ENCODE results near the gene CACNB4. TPM values are rescaled to one million over a fixed set of nuclear protein-coding genes. Genes with fewer than 3 reads are reported as not detected.
"Not testable (repeated sequence)": the region's sequence is repeated elsewhere in the genome, so short reads cannot be mapped to it uniquely, and the experiment has no call there.

CACNB4 gene
- total RNA-seq, 1 experiment from 2014 or later, result 0.19 TPM

GRCh38 chr2:152022090-152022489, 76.8 kb downstream of the CACNB4 start:
- Histone ChIP-seq H3K27ac (ENCODE audit: low read depth, low read length, poor library complexity, severe bottlenecking) (no peak overlapping the region), H3K4me1 (ENCODE audit: insufficient read depth, low read length, poor library complexity, severe bottlenecking) (peaks cover 10% of the 10 kb centered on the region), H3K4me3 (ENCODE audit: low read depth, low read length, poor library complexity, severe bottlenecking) (no peak overlapping the region), H3K9me3 (ENCODE audit: low read depth, low read length, poor library complexity, severe bottlenecking) (no peaks in the 10 kb centered on the region), H3K27me3 (replicated peaks; ENCODE audit: insufficient read depth, low read depth, low read length, poor library complexity) (no peaks in the 10 kb centered on the region), H3K36me3 (ENCODE audit: insufficient read depth, low read length, poor library complexity, severe bottlenecking) (no peaks in the 10 kb centered on the region)
- TF ChIP-seq EZH2 (IDR thresholded peaks at IDR 0.05; ENCODE audit: borderline replicate concordance, low read depth, low read length, poor library complexity, severe bottlenecking) (no peak), CTCF (conservative IDR thresholded peaks at IDR 0.05; ENCODE audit: low read depth, low read length) (no peak)
- no peak for DNase-seq (ENCODE audit: low spot score)
- ChIA-PET POLR2A (ENCODE audit: low non-redundant PET) (no interaction called here), CTCF (no interaction called here)
- no TSS peak for BruUV-seq (replicated peaks)
- intact Hi-C loops (cut with micrococcal nuclease; ENCODE audit: unreplicated experiment), result loop anchor here (10.0 kb wide), 1 partner anchor 547 kb away; no protein-coding TSS in a partner anchor

GRCh38 chr2:152021001-152021400, 77.8 kb downstream of the CACNB4 start:
- CTCF ChIA-PET; H3K4me1 ChIP-seq (ENCODE audit: insufficient read depth, low read length, poor library complexity, severe bottlenecking); BruUV-seq (replicated peaks); POLR2A ChIA-PET (ENCODE audit: low non-redundant PET); H3K27me3 ChIP-seq (replicated peaks; ENCODE audit: insufficient read depth, low read depth, low read length, poor library complexity); DNase-seq (ENCODE audit: low spot score); H3K4me3 ChIP-seq (ENCODE audit: low read depth, low read length, poor library complexity, severe bottlenecking); H3K36me3 ChIP-seq (ENCODE audit: insufficient read depth, low read length, poor library complexity, severe bottlenecking); H3K9me3 ChIP-seq (ENCODE audit: low read depth, low read length, poor library complexity, severe bottlenecking); H3K27ac ChIP-seq (ENCODE audit: low read depth, low read length, poor library complexity, severe bottlenecking): not testable (repeated sequence)
- intact Hi-C loops (cut with micrococcal nuclease; ENCODE audit: unreplicated experiment), result loop anchor here (10.0 kb wide), 1 partner anchor 546 kb away; no protein-coding TSS in a partner anchor

- Histone ChIP-seq H3K27me3 (replicated peaks; ENCODE audit: insufficient read depth, low read depth, low read length, poor library complexity) (peaks cover 7% of the 10 kb centered on the region), H3K9me3 (ENCODE audit: low read depth, low read length, poor library complexity, severe bottlenecking) (no peaks in the 10 kb centered on the region), H3K36me3 (ENCODE audit: insufficient read depth, low read length, poor library complexity, severe bottlenecking) (no peaks in the 10 kb centered on the region), H3K4me3 (ENCODE audit: low read depth, low read length, poor library complexity, severe bottlenecking) (no peak overlapping the region), H3K27ac (ENCODE audit: low read depth, low read length, poor library complexity, severe bottlenecking) (no peak overlapping the region), H3K4me1 (ENCODE audit: insufficient read depth, low read length, poor library complexity, severe bottlenecking) (peaks cover 3% of the 10 kb centered on the region)
- CTCF ChIA-PET, result no interaction called here
- DNase-seq (ENCODE audit: low spot score), result no peak
- BruUV-seq (replicated peaks), result no TSS peak
- intact Hi-C loops (cut with micrococcal nuclease; ENCODE audit: unreplicated experiment), result loop anchor here (10.0 kb wide), 1 partner anchor 545 kb away; no protein-coding TSS in a partner anchor
- POLR2A ChIA-PET (ENCODE audit: low non-redundant PET), result no interaction called here
- no peak for TF ChIP-seq EZH2 (IDR thresholded peaks at IDR 0.05; ENCODE audit: borderline replicate concordance, low read depth, low read length, poor library complexity, severe bottlenecking)
- no peak for TF ChIP-seq CTCF (conservative IDR thresholded peaks at IDR 0.05; ENCODE audit: low read depth, low read length)
These were observed 79.1 kb downstream of the CACNB4 start for GRCh38 chr2:152019732-152020131.

All from A673 (cell line).